Fibroblast of lung (primary cell): Measurements from ENCODE around the gene KCP. TPM values are rescaled to one million over a fixed set of nuclear protein-coding genes. Genes with fewer than 3 reads are reported as not detected.
"Not testable (repeated sequence)": the region's sequence is repeated elsewhere in the genome, so short reads cannot be mapped to it uniquely, and the experiment has no call there.

ENCODE experiments used
- DNase-seq, 2 donors: peaks; one replicate each; pipeline versions ENCODE4 v3.0.0 to v3.0.0-alpha.2; 2010; ENCODE audit warnings: low read depth in 2 of 2
- H2AFZ ChIP-seq: 2 replicates; pipeline ENCODE4 v1.5.1; 2012; ENCODE audit warnings: low read length, control low read depth, inconsistent platforms
- H3K27ac ChIP-seq: 2 replicates; pipeline ENCODE4 v1.5.1; 2011; ENCODE audit warnings: low read length, control low read depth; ENCODE audit not compliant: insufficient read depth
- H3K27me3 ChIP-seq: 2 replicates; pipeline ENCODE4 v1.5.1; 2011; ENCODE audit warnings: mild to moderate bottlenecking, low read length; ENCODE audit not compliant: control insufficient read depth, insufficient read depth
- H3K36me3 ChIP-seq: 2 replicates; pipeline ENCODE4 v1.5.1; 2011; ENCODE audit warnings: low read length; ENCODE audit not compliant: control insufficient read depth, insufficient read depth
- H3K4me1 ChIP-seq: 2 replicates; pipeline ENCODE4 v1.5.1; 2011; ENCODE audit warnings: low read length; ENCODE audit not compliant: control insufficient read depth, insufficient read depth; ENCODE audit errors: extremely low read depth
- H3K4me2 ChIP-seq: 2 replicates; pipeline ENCODE4 v1.5.1; 2011; ENCODE audit warnings: low read length, control low read depth; ENCODE audit not compliant: insufficient read depth; ENCODE audit errors: extremely low read depth
- H3K4me3 ChIP-seq, 4 experiments: fragments of 200-600 bp in 1 of 4; sonication (generic) in 1 of 4; replicated peaks in 1 of 4; 2 replicates each; pipeline ENCODE4 v1.5.1; 2011 to 2016; ENCODE audit warnings: low read length in 4 of 4, low read depth in 3 of 4, mild to moderate bottlenecking in 3 of 4, control low read depth in 2 of 4, inconsistent platforms in 1 of 4, mixed read lengths in 1 of 4; ENCODE audit not compliant: insufficient read depth in 1 of 4; ENCODE audit errors: control extremely low read depth in 1 of 4
- H3K79me2 ChIP-seq: 2 replicates; pipeline ENCODE4 v1.5.1; 2012; ENCODE audit warnings: mild to moderate bottlenecking, low read length, inconsistent platforms; ENCODE audit not compliant: control insufficient read depth, insufficient read depth
- H3K9ac ChIP-seq: 2 replicates; pipeline ENCODE4 v1.5.1; 2011; ENCODE audit warnings: mild to moderate bottlenecking, low read length, control low read depth; ENCODE audit not compliant: insufficient read depth
- H3K9me3 ChIP-seq: 2 replicates; pipeline ENCODE4 v1.5.1; 2012; ENCODE audit warnings: low read depth, low read length; ENCODE audit not compliant: control insufficient read depth, insufficient read depth
- H4K20me1 ChIP-seq: 2 replicates; pipeline ENCODE4 v1.5.1; 2011; ENCODE audit warnings: low read length; ENCODE audit not compliant: control insufficient read depth, insufficient read depth; ENCODE audit errors: extremely low read depth
- CTCF ChIP-seq, 2 donors: IDR thresholded peaks in 1 of 2; conservative IDR thresholded peaks in 1 of 2; 1 replicate in 1 of 2; 2 replicates in 1 of 2; pipeline ENCODE4 v1.5.1; 2011 to 2012; ENCODE audit warnings: low read length in 2 of 2, control low read depth in 1 of 2, inconsistent platforms in 1 of 2, low read depth in 1 of 2, mild to moderate bottlenecking in 1 of 2
- EZH2 ChIP-seq: IDR thresholded peaks from 2 replicates; pipeline ENCODE4 v1.5.1; 2012; ENCODE audit warnings: low read length, control low read depth, mild to moderate bottlenecking; ENCODE audit errors: missing control alignments
- polyA plus RNA-seq, 2 donors: library from polyadenylated mRNA; depleted of rRNA in 1 of 2; stranded (reverse) in 1 of 2; unstranded in 1 of 2; fragments of >200 nt; gene quantifications; 2 replicates each; pipeline ENCODE4 v1.2.1, GENCODE V29; 2011 to 2012; ENCODE audit warnings: missing spikeins in 1 of 2
- total RNA-seq: library from RNA; depleted of rRNA; stranded (reverse); fragments of >200 nt; gene quantifications from 2 replicates; pipeline ENCODE4 v1.2.1, GENCODE V29; 2014

KCP gene
- total and polyA plus RNA-seq, 2 donors (not counting 1 experiment from before 2014, with no cell fraction given) = 0.08 to 0.50 TPM

GRCh38 chr7:128946936-128947830 is 36.7 kb upstream of the KCP start:
- Histone ChIP-seq H3K9me3 (no peaks in the 10 kb centered on the region), H4K20me1 (no peaks in the 10 kb centered on the region), H3K4me1 (no peaks in the 10 kb centered on the region), H3K79me2 (no peaks in the 10 kb centered on the region), H3K4me3 (no peak overlapping the region), H3K36me3 (no peaks in the 10 kb centered on the region), H3K27ac (no peak overlapping the region), H3K9ac (no peak overlapping the region), H3K4me2 (no peak overlapping the region), H2AFZ (no peak overlapping the region), H3K27me3 (no peaks in the 10 kb centered on the region)
- TF ChIP-seq EZH2 (no peak), CTCF (conservative IDR thresholded peaks at IDR 0.05 in 1 of 2, IDR thresholded peaks at IDR 0.05 in 1 of 2; ENCODE audit: low read depth in 1 of 2, low read length in 2 of 2) (no peak)
- no peak for DNase-seq

- Histone ChIP-seq H3K9me3 (no peaks in the 10 kb centered on the region), H2AFZ (no peak overlapping the region), H3K4me1 (no peaks in the 10 kb centered on the region), H3K4me2 (no peak overlapping the region), H3K4me3 (no peak overlapping the region), H3K27ac (no peak overlapping the region), H3K9ac (no peak overlapping the region), H3K36me3 (no peaks in the 10 kb centered on the region), H3K79me2 (no peaks in the 10 kb centered on the region), H4K20me1 (no peaks in the 10 kb centered on the region), H3K27me3 (no peaks in the 10 kb centered on the region)
- no peak for TF ChIP-seq CTCF (conservative IDR thresholded peaks at IDR 0.05 in 1 of 2, IDR thresholded peaks at IDR 0.05 in 1 of 2; ENCODE audit: low read depth in 1 of 2, low read length in 2 of 2)
- TF ChIP-seq EZH2 = no peak
- DNase-seq = no peak
Observed at GRCh38 chr7:128945668-128946366, 35.3 kb upstream of the KCP start.

GRCh38 chr7:128944487-128945236 is 34.2 kb upstream of the KCP start:
- TF ChIP-seq CTCF (conservative IDR thresholded peaks at IDR 0.05 in 1 of 2, IDR thresholded peaks at IDR 0.05 in 1 of 2; ENCODE audit: low read depth in 1 of 2, low read length in 2 of 2) (no peak), EZH2 (no peak)
- H3K27ac ChIP-seq = no peak overlapping the region

GRCh38 chr7:128943251-128943650 is 32.7 kb upstream of the KCP start:
- H3K9me3 ChIP-seq, H3K4me1 ChIP-seq, H3K36me3 ChIP-seq, DNase-seq, H3K4me2 ChIP-seq, H3K4me3 ChIP-seq, H3K79me2 ChIP-seq, H3K27ac ChIP-seq, H3K9ac ChIP-seq, H4K20me1 ChIP-seq, H2AFZ ChIP-seq: not testable (repeated sequence)
- peaks cover 14% of the 10 kb centered on the region for H3K27me3 ChIP-seq

More at GRCh38 chr7:128944487-128945236, 34.2 kb upstream of the KCP start:
- Histone ChIP-seq H2AFZ (no peak overlapping the region), H3K27me3 (peaks cover 3% of the 10 kb centered on the region), H3K4me1 (no peaks in the 10 kb centered on the region), H4K20me1 (no peaks in the 10 kb centered on the region), H3K9me3 (no peaks in the 10 kb centered on the region), H3K36me3 (no peaks in the 10 kb centered on the region), H3K9ac (no peak overlapping the region), H3K4me3 (no peak overlapping the region), H3K79me2 (no peaks in the 10 kb centered on the region), H3K4me2 (no peak overlapping the region)
- no peak for DNase-seq
